GM19467 (cell line): ENCODE data around the gene FTO.

Source experiments
- ATAC-seq: cut with Tn5 transposase; IDR thresholded peaks from one replicate; pipeline ENCODE4 v1.9.1; 2021; ENCODE audit warnings: mild to moderate bottlenecking, moderate library complexity; ENCODE audit not compliant: unreplicated experiment

The FTO gene

GRCh38 chr16:54040480-54040879, 336.5 kb downstream of the FTO start:
- ATAC-seq = no peak

- no peak for ATAC-seq
Observed at GRCh38 chr16:54040975-54041374, 337.0 kb downstream of the FTO start.

- ATAC-seq = no peak
Observed at GRCh38 chr16:54048586-54049495, 344.9 kb downstream of the FTO start.

- ATAC-seq = no peak
Observed at GRCh38 chr16:54049591-54050458, 345.9 kb downstream of the FTO start.

GRCh38 chr16:54050459-54051210, 346.7 kb downstream of the FTO start:
- ATAC-seq = no peak

- no peak for ATAC-seq
Observed at GRCh38 chr16:54051821-54052220, 347.9 kb downstream of the FTO start.

- no peak for ATAC-seq
Observed at GRCh38 chr16:54052271-54052670, 348.3 kb downstream of the FTO start.

GRCh38 chr16:54053891-54054820, 350.2 kb downstream of the FTO start:
- ATAC-seq = no peak

- no peak for ATAC-seq
Observed at GRCh38 chr16:54055191-54055590, 351.2 kb downstream of the FTO start.

- no peak for ATAC-seq
Observed at GRCh38 chr16:54055864-54056263, 351.9 kb downstream of the FTO start.

- no peak for ATAC-seq
Observed at GRCh38 chr16:54056921-54057320, 353.0 kb downstream of the FTO start.

- ATAC-seq = no peak
Observed at GRCh38 chr16:54059319-54059718, 355.4 kb downstream of the FTO start.

GRCh38 chr16:54060599-54061421, 356.9 kb downstream of the FTO start:
- ATAC-seq = no peak

GRCh38 chr16:54061454-54061853, 357.5 kb downstream of the FTO start:
- no peak for ATAC-seq

GRCh38 chr16:54062361-54063278, 358.7 kb downstream of the FTO start:
- no peak for ATAC-seq

GRCh38 chr16:54063279-54063773, 359.4 kb downstream of the FTO start:
- ATAC-seq = no peak

GRCh38 chr16:54066451-54067105, 362.6 kb downstream of the FTO start:
- no peak for ATAC-seq
